MCF 10A (cell line): ENCODE results near the gene PTTG1IP. TPM values are rescaled to one million over a fixed set of nuclear protein-coding genes. Genes with fewer than 3 reads are reported as not detected.

Experiments used
- BruUV-seq: library from RNA; stranded (reverse); fragments of 400-500 nt; replicated peaks from 2 replicates; lab custom pipeline; 2021; lab: Mats Ljungman, UMichigan
- CTCF ChIA-PET: fragments of 300-600 bp; sonication (Branson Sonifier 250); formaldehyde crosslinking; extraction: SDS; loops from one replicate; lab custom pipeline; 2021; ENCODE audit warnings: antibody characterized with exemption, inconsistent platforms; lab: Yijun Ruan, JAX
- POLR2A ChIA-PET: fragments of 300-600, 350-650 bp; sonication (Branson Sonifier 250); formaldehyde crosslinking; extraction: SDS; loops from one replicate; lab custom pipeline; 2020; ENCODE audit warnings: antibody characterized with exemption, inconsistent platforms; lab: Yijun Ruan, JAX
- DNase-seq: peaks from one replicate; pipeline ENCODE4 v3.0.0-alpha.2; 2018; ENCODE audit not compliant: unreplicated experiment
- H3K27ac Mint-ChIP-seq: one replicate; pipeline ENCODE4 v1.8.0; 2022; ENCODE audit warnings: mild to moderate bottlenecking, low read depth, mixed read lengths; ENCODE audit not compliant: unreplicated experiment
- H3K27me3 Mint-ChIP-seq: one replicate; pipeline ENCODE4 v1.8.0; 2022; ENCODE audit warnings: mixed read lengths; ENCODE audit not compliant: insufficient read depth, unreplicated experiment
- H3K36me3 Mint-ChIP-seq: one replicate; pipeline ENCODE4 v1.8.0; 2022; ENCODE audit warnings: mild to moderate bottlenecking, moderate library complexity, mixed read lengths; ENCODE audit not compliant: insufficient read depth, unreplicated experiment
- H3K4me1 Mint-ChIP-seq: one replicate; pipeline ENCODE4 v1.8.0; 2022; ENCODE audit warnings: mixed read lengths; ENCODE audit not compliant: insufficient read depth, unreplicated experiment
- H3K4me3 Mint-ChIP-seq: one replicate; pipeline ENCODE4 v1.8.0; 2022; ENCODE audit warnings: mild to moderate bottlenecking, moderate library complexity, mixed read lengths; ENCODE audit not compliant: unreplicated experiment
- H3K9me3 Mint-ChIP-seq: one replicate; pipeline ENCODE4 v1.8.0; 2022; ENCODE audit warnings: mixed read lengths; ENCODE audit not compliant: unreplicated experiment
- CTCF ChIP-seq: fragments of 200-600 bp; IDR thresholded peaks from one replicate; pipeline ENCODE4 v1.8.0; 2022; ENCODE audit warnings: antibody characterized with exemption, mild to moderate bottlenecking; ENCODE audit not compliant: unreplicated experiment
- intact Hi-C: fragments of 100-400 bp; cut with micrococcal nuclease; formaldehyde crosslinking; loops from 2 replicates; pipeline ENCODE4 v1.14.1; 2022
- total RNA-seq: library from RNA; stranded (reverse); gene quantifications from 2 replicates; pipeline ENCODE4 v1.2.3, GENCODE V29; 2022

The PTTG1IP gene
- total RNA-seq, 1 experiment from 2014 or later = 338 TPM

GRCh38 chr21:44844256-44844655, 29.2 kb downstream of the PTTG1IP start:
- POLR2A ChIA-PET = no interaction called here
- CTCF ChIA-PET = interaction anchor here (0.6 kb wide), 1 partner anchor 595 kb away, joined by 3 read pairs; no protein-coding TSS in a partner anchor
- Mint-ChIP-seq H3K9me3 (no peaks in the 10 kb centered on the region), H3K27me3 (no peaks in the 10 kb centered on the region), H3K36me3 (peaks cover 35% of the 10 kb centered on the region), H3K4me3 (no peak overlapping the region), H3K4me1 (no peaks in the 10 kb centered on the region), H3K27ac (no peak overlapping the region)
- no peak for DNase-seq
- no TSS peak for BruUV-seq
- intact Hi-C loops = no loop called here
- TF ChIP-seq CTCF = no peak

- POLR2A ChIA-PET = no interaction called here
- H3K27me3 Mint-ChIP-seq = no peaks in the 10 kb centered on the region
Observed at GRCh38 chr21:44842721-44843445, 30.6 kb downstream of the PTTG1IP start.

GRCh38 chr21:44842087-44842486, 31.4 kb downstream of the PTTG1IP start:
- Mint-ChIP-seq H3K27me3 (no peaks in the 10 kb centered on the region), H3K36me3 (peaks cover 13% of the 10 kb centered on the region), H3K4me3 (no peak overlapping the region), H3K4me1 (peaks cover 5% of the 10 kb centered on the region), H3K27ac (no peak overlapping the region), H3K9me3 (no peaks in the 10 kb centered on the region)
- DNase-seq = no peak
- ChIA-PET CTCF (no interaction called here), POLR2A (no interaction called here)
- no TSS peak for BruUV-seq
- no peak for TF ChIP-seq CTCF
- intact Hi-C loops = no loop called here

More at GRCh38 chr21:44842721-44843445, 30.6 kb downstream of the PTTG1IP start:
- Mint-ChIP-seq H3K4me1 (no peaks in the 10 kb centered on the region), H3K4me3 (no peak overlapping the region), H3K9me3 (no peaks in the 10 kb centered on the region), H3K36me3 (peaks cover 21% of the 10 kb centered on the region), H3K27ac (no peak overlapping the region)
- intact Hi-C loops = no loop called here
- DNase-seq = no peak
- CTCF ChIA-PET = interaction anchor here (1.0 kb wide), 1 partner anchor 50 kb away, joined by 4 read pairs; no protein-coding TSS in a partner anchor
- TF ChIP-seq CTCF = no peak
- BruUV-seq = no TSS peak

- H3K4me3 Mint-ChIP-seq = no peak overlapping the region
- DNase-seq = no peak
- H3K27me3 Mint-ChIP-seq = no peaks in the 10 kb centered on the region
- ChIA-PET CTCF (no interaction called here), POLR2A (interaction anchor here (1.2 kb wide), 1 partner anchor 32 kb away, joined by 3 read pairs; no protein-coding TSS in a partner anchor)
- TF ChIP-seq CTCF = no peak
- H3K27ac Mint-ChIP-seq = no peak overlapping the region
- peaks cover 5% of the 10 kb centered on the region for H3K36me3 Mint-ChIP-seq
- BruUV-seq = no TSS peak
- intact Hi-C loops = no loop called here
- H3K9me3 Mint-ChIP-seq = no peaks in the 10 kb centered on the region
- peaks cover 5% of the 10 kb centered on the region for H3K4me1 Mint-ChIP-seq
Observed at GRCh38 chr21:44840771-44841170, 32.7 kb downstream of the PTTG1IP start.
